Tibial nerve (tissue), 4 donors: ENCODE measurements around the gene NUP93. TPM values are rescaled to one million over a fixed set of nuclear protein-coding genes. Genes with fewer than 3 reads are reported as not detected.
A peak's percentile ranks its signal among the peaks of the same experiment; 100 is the strongest.

Experiments
- DNase-seq, 2 donors: peaks; one replicate each; pipeline ENCODE4 v3.0.0-alpha.2; 2019; ENCODE audit warnings: low spot score in 2 of 2
- H3K27ac ChIP-seq, 4 donors: fragments of 200-600 bp; sonication (generic) in 3 of 4; one replicate each; pipeline ENCODE4 v1.5.1; 2017 to 2019; ENCODE audit warnings: mild to moderate bottlenecking in 1 of 4
- H3K27me3 ChIP-seq, 2 donors: fragments of 200-600 bp; sonication (generic) in 1 of 2; one replicate each; pipeline versions ENCODE4 v1.5.1 to v1.6.0; 2017 to 2019
- H3K36me3 ChIP-seq, 3 donors: fragments of 200-600 bp; sonication (generic); one replicate each; pipeline ENCODE4 v1.5.1; 2018 to 2019
- H3K4me1 ChIP-seq, 4 donors: fragments of 200-600 bp; sonication (generic) in 3 of 4; one replicate each; pipeline ENCODE4 v1.5.1; 2017 to 2019
- H3K4me3 ChIP-seq, 4 donors: fragments of 200-600 bp; sonication (generic) in 3 of 4; one replicate each; pipeline ENCODE4 v1.5.1; 2017 to 2019; ENCODE audit warnings: mild to moderate bottlenecking in 1 of 4, moderate library complexity in 1 of 4
- H3K9me3 ChIP-seq, 4 donors: fragments of 200-600 bp; sonication (generic) in 3 of 4; one replicate each; pipeline ENCODE4 v1.5.1; 2017 to 2019
- EP300 ChIP-seq, 2 donors: sonication (generic); formaldehyde crosslinking; IDR thresholded peaks; one replicate each; pipeline ENCODE4 v1.6.1; 2017; ENCODE audit warnings: antibody characterized with exemption in 2 of 2, mild to moderate bottlenecking in 1 of 2
- POLR2A ChIP-seq, 2 donors: fragments of 450-650 bp; IDR thresholded peaks; one replicate each; pipeline ENCODE4 v1.6.1; 2017; ENCODE audit warnings: antibody characterized with exemption in 2 of 2, mild to moderate bottlenecking in 2 of 2, moderate library complexity in 2 of 2
- WGBS, 2 donors: methylation state at CpG; one replicate each; pipeline ENCODE4 v1.1.5; 2018; 5-methylcytosine and 5-hydroxymethylcytosine counted together
- total RNA-seq, 4 donors: library from RNA; depleted of rRNA; stranded (reverse); fragments of >200 nt; gene quantifications; one replicate each; pipeline ENCODE4 v1.1.0, GENCODE V29; 2016
- TF ChIP-seq, protein P1 (sequence below), 5 experiments: fragments of 200-600 bp in 3 of 5; fragments of 450-650 bp in 2 of 5; sonication (generic) in 3 of 5; IDR thresholded peaks; one replicate each; pipeline ENCODE4 v1.5.1; 2016 to 2019; ENCODE audit warnings: antibody characterized with exemption in 5 of 5, mild to moderate bottlenecking in 3 of 5, moderate library complexity in 2 of 5

The NUP93 gene
- total RNA-seq, 4 donors from 2014 or later: 27.6 to 65.7 (median 43.8) TPM

- TF ChIP-seq POLR2A (IDR thresholded peaks at IDR 0.05) (no peak), EP300 (IDR thresholded peaks at IDR 0.05) (no peak)
- TF ChIP-seq, protein P1, sequence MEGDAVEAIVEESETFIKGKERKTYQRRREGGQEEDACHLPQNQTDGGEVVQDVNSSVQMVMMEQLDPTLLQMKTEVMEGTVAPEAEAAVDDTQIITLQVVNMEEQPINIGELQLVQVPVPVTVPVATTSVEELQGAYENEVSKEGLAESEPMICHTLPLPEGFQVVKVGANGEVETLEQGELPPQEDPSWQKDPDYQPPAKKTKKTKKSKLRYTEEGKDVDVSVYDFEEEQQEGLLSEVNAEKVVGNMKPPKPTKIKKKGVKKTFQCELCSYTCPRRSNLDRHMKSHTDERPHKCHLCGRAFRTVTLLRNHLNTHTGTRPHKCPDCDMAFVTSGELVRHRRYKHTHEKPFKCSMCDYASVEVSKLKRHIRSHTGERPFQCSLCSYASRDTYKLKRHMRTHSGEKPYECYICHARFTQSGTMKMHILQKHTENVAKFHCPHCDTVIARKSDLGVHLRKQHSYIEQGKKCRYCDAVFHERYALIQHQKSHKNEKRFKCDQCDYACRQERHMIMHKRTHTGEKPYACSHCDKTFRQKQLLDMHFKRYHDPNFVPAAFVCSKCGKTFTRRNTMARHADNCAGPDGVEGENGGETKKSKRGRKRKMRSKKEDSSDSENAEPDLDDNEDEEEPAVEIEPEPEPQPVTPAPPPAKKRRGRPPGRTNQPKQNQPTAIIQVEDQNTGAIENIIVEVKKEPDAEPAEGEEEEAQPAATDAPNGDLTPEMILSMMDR (IDR thresholded peaks at IDR 0.05): no peak
- H3K4me1 ChIP-seq: peaks cover 0 to 29% (median 16%) of the 10 kb centered on the region in 4 donors
- peaks cover 0 to 33% (median 0%) of the 10 kb centered on the region in 3 donors for H3K36me3 ChIP-seq
- H3K27me3 ChIP-seq: no peaks in the 10 kb centered on the region
- H3K9me3 ChIP-seq: no peaks in the 10 kb centered on the region
- H3K27ac ChIP-seq: peak overlapping the region in 3 of 4 donors; percentile 24 to 81 (median 51)
- whole genome bisulfite sequencing, 2 donors: 42 to 46% methylated on average over 9 of the region's 9 CpGs
- no peak overlapping the region for H3K4me3 ChIP-seq
- no peak for DNase-seq
Observed at GRCh38 chr16:56847173-56847910, 117.4 kb downstream of the NUP93 start.

DNA sequence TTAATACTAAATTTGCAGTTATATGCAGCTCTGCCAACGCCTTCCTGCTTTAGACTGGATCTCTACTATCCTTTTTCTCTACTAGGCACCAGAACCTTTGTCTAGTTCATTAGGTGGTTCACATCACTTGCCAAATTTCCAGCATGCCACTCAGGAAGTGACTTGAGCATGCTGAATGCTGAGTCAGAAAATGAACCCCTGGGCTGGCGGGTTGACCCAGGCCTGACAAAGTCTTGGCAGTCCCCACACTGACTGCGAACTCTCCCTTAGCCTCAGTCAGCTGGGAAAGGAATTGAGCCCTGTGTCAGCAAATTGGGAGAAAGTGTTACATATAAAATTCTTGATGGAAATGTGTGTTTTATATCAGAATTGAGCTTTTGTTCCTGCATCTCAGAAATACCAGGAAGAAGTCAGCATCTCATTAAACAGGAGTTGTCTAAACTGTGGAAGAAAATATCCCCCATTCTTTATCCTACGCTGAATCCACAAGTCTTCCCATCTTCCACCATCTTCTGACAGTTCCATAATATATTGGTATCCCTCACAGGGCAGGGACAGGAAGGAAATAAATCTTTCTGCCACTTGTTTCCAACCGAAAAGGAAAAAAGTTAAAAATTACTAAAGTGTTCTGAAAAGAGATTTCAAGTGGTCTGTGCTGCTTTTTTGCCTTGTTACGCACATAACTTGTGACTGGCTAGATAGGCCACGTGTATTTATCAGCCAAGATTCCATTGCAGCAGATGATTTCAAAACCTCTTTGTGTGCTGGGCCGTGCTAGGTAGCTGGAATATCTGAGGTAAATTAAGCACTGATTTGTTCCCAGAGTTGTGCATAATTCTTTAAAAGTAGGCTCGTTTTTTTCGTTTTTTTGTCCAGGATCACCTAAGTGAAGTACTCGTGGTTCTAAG, 118.4 kb downstream of the NUP93 start:
- DNase-seq: no peak

DNA sequence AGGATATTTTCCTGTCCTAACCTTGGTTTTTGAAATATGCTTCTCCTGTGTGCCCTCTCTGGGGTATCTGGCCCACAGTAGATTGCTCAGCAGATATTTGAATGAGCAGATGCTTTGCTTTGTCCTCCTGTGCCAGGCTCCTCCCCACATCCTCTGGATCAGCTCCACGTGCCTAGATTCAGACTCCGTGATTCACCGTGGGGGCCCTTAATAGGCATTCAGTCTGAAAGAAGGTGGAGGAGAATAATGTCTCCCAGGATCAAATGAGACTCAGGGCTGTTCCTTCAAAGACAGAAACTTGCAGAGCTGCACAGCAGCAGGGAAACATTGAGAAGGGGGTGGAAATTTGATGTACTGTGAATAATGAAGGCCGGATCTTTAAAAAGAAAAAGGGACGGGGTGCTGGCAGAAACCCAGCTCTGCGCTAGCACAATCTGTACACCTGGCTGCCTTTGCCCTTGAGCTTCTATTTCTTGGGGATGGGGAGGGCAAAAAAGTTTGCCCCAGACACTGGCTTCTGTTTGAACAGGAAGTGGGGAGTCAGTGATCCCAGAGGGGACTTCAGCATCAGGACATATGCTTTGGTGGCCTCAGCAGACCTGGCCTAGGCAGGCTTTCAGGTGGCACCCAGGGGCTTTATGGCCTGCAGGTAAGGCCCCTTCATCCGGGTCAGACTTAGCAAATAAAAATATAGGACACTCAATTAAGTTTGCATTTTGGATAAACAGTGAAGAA, 119.2 kb downstream of the NUP93 start:
- 54 to 69% methylated on average over 7 of the region's 7 CpGs for WGBS, 2 donors
- DNase-seq: no peak
- no peaks in the 10 kb centered on the region for H3K9me3 ChIP-seq
- TF ChIP-seq POLR2A (IDR thresholded peaks at IDR 0.05): no peak
- H3K27ac ChIP-seq: peak overlapping the region in 2 of 4 donors; percentile 51 to 81
- H3K4me1 ChIP-seq: peaks cover 0 to 29% (median 16%) of the 10 kb centered on the region in 4 donors
- no peaks in the 10 kb centered on the region for H3K27me3 ChIP-seq
- H3K36me3 ChIP-seq: peaks cover 0 to 15% (median 0%) of the 10 kb centered on the region in 3 donors
- no peak overlapping the region for H3K4me3 ChIP-seq

More for the DNA sequence above, 118.4 kb downstream of the NUP93 start:
- H3K36me3 ChIP-seq: peaks cover 0 to 23% (median 0%) of the 10 kb centered on the region in 3 donors
- H3K4me3 ChIP-seq: no peak overlapping the region
- 62 to 64% methylated on average over 11 of the region's 11 CpGs for WGBS, 2 donors
- peaks cover 0 to 29% (median 16%) of the 10 kb centered on the region in 4 donors for H3K4me1 ChIP-seq
- no peaks in the 10 kb centered on the region for H3K9me3 ChIP-seq
- H3K27me3 ChIP-seq: no peaks in the 10 kb centered on the region
- TF ChIP-seq, protein P1 (IDR thresholded peaks at IDR 0.05): no peak
- TF ChIP-seq POLR2A (IDR thresholded peaks at IDR 0.05) (no peak), EP300 (IDR thresholded peaks at IDR 0.05) (no peak)
- H3K27ac ChIP-seq: peak overlapping the region in 3 of 4 donors; percentile 24 to 81 (median 51)

DNA sequence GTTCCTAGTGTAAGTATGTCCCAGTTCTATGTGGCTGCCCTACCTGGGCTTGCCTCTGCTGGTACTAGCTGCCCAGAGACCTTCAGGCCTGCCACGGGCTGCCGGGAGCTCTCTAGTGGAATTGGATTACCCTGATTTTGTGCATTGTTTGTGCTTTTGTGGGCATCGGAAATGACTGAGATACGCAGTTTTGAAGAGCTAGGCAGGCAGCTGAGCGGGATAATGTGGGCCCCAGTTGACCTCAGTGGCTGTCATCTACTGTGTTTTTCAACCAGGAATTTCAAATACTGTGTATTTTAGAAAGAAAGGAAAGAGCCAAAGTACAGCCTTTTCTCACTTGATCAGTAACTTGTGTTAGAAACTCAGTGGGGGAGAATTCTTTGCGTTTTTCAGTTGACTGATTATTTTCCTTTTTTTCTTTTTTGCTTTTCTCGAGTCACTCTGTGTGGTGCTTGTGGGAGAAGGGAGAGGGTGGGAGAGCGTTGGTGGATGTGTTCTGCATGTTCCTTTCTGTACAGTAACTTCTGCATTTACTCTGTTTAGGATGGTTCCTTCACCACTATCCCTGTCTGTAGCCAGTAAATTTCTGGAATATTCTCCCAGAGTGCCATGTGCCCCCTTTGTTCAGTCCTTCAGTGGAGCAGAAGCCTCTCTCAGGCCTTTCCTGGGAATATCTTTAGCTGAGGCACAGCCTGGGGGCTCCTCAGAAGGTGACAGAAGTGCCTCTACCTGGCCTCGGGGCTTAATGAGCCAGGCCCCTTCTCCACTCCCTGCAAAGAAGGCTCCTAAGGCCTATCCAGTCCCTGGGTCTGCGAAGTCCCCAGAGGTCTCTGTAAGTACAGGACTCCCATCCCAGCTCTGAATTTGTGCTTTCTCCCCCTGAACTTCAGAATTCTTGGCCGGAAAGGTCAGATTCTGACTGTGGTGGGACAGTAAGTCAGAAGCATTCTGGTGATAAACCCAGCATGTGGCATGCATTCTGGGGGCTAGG, 120.1 kb downstream of the NUP93 start:
- H3K4me1 ChIP-seq: peaks cover 0 to 29% (median 16%) of the 10 kb centered on the region in 4 donors
- no peaks in the 10 kb centered on the region for H3K27me3 ChIP-seq
- 73 to 76% methylated on average over 11 of the region's 11 CpGs for WGBS, 2 donors
- no peak for DNase-seq
- H3K4me3 ChIP-seq: no peak overlapping the region
- H3K9me3 ChIP-seq: no peaks in the 10 kb centered on the region
- H3K36me3 ChIP-seq: peaks cover 0 to 6% (median 0%) of the 10 kb centered on the region in 3 donors
- H3K27ac ChIP-seq: peak overlapping the region in 2 of 4 donors; percentile 51 to 81
- TF ChIP-seq EP300 (IDR thresholded peaks at IDR 0.05): no peak
- TF ChIP-seq, protein P1 (IDR thresholded peaks at IDR 0.05): no peak
- TF ChIP-seq POLR2A (IDR thresholded peaks at IDR 0.05): no peak
